Measurements from ENCODE around the gene FRAT1. TPM values are rescaled to one million over a fixed set of nuclear protein-coding genes. Genes with fewer than 3 reads are reported as not detected.
"Not testable (repeated sequence)": the region's sequence is repeated elsewhere in the genome, so short reads cannot be mapped to it uniquely, and the experiment has no call there.

The FRAT1 gene
- polyA plus RNA-seq, 1 of the 3 experiments (the other 2 are of a cell fraction) = 1.8 TPM

DNA sequence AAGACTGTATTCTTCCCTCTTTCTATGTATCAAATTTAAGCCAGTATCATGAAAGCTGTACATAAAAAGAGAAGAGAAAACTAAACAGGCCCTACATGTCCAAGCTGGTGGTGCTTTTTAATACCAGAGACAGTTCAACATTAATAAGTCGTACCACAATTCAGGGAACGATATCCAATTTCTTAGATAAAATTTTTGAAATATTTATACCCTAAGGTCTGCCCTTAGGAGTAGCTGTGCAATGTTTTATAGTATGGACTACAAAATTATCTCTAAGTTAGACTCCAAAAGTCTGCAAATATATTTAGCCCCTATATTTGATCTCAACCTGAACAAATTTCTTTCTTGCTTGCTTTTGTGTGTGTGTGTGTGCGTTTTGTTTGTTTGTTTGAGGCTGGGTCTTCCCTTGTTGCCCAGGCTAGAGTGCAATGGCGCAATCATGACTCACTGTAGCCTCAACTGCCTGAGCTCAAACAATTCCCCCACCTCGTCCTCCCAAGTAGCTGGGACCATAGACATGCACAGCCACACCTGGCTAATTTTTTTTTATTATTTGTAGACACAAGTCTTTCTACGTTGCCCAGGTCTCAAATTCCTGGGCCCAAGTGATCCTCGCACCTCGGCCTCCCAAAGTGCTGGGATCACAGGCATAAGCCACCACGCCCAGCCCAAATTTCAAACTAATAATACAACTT, 39.8 kb upstream of the FRAT1 start:
- POLR2A ChIA-PET = interaction anchor here (0.6 to 1.9 kb wide), 3 partner anchors 13 to 121 kb away, joined by 3 to 6 read pairs (median 3); partner anchors contain the start of genes ARHGAP19 and FRAT2

DNA sequence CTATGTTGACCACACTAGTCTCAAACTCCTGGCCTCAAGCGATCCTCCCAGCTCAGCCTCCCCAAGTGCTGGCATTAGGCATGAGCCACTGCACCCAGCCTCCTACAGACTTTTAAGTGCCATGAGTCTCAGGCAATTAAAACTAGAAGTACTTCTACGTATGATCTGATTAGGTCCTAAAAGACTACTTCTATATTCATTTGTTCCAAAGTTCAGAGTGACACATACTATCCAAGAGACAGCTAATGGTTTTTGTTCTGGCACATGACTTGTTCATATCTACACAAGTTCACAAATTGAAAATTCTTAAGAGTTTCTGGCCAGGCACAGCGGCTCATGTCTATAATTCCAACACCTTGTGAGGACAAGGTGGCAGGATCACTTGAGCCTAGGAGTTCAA, 38.3 kb upstream of the FRAT1 start:
- Histone ChIP-seq H3K79me2 (ENCODE audit: insufficient read depth) (peaks cover 29% of the 10 kb centered on the region; the same call in 1 of the 2 replicates), H4K20me1 (ENCODE audit: insufficient read depth) (peaks cover 5% of the 10 kb centered on the region; the same call in 1 of the 2 replicates), H3K9ac (no peak overlapping the region), H3F3A (replicated peaks; ENCODE audit: insufficient read depth) (peaks cover 19% of the 10 kb centered on the region), H3K4me1 (ENCODE audit: control insufficient read depth in 1 of 2, insufficient read depth in 2 of 2, low read depth in 1 of 2, low read length in 1 of 2) (peaks cover 0 to 18% of the 10 kb centered on the region in 2 experiments), H3K27ac (ENCODE audit: low read depth in 2 of 2, low read length in 1 of 2) (no peak overlapping the region), H3K9me3 (no peaks in the 10 kb centered on the region), H3K36me3 (replicated peaks in 1 of 2; ENCODE audit: control insufficient read depth in 1 of 2, insufficient read depth in 2 of 2, low read length in 1 of 2) (no peaks in the 10 kb centered on the region), H3K4me2 (no peak overlapping the region), H3K9me2 (no peaks in the 10 kb centered on the region), H3K27me3 (ENCODE audit: insufficient read depth) (no peaks in the 10 kb centered on the region), H3K4me3 (ENCODE audit: low read depth in 2 of 2, low read length in 1 of 2) (no peak overlapping the region), H2AFZ (ENCODE audit: low read depth) (no peak overlapping the region)
- no peak for DNase-seq
- no peak for TF ChIP-seq GABPA (IDR thresholded peaks at IDR 0.05; ENCODE audit: low read depth)
- TF ChIP-seq TEAD4 (IDR thresholded peaks at IDR 0.05; ENCODE audit: borderline replicate concordance, insufficient read depth) = no peak
- WGBS (ENCODE audit: low lambda C conversion rate) = 91% methylated on average over 3 of the region's 3 CpGs
- ChIA-PET POLR2A (no interaction called here), CTCF (interaction anchor here (1.1 kb wide), 1 partner anchor 70 kb away, joined by 6 read pairs; no protein-coding TSS in a partner anchor)

More for the DNA sequence above, 39.8 kb upstream of the FRAT1 start:
- no peaks in the 10 kb centered on the region for H3K27me3 ChIP-seq (ENCODE audit: insufficient read depth)
- no peak overlapping the region for H3K4me3 ChIP-seq (ENCODE audit: low read depth in 2 of 2, low read length in 1 of 2)
- H3K9me3 ChIP-seq = no peaks in the 10 kb centered on the region
- peak overlapping the region; percentile 65; the same call in 1 of the 2 replicates for H3K4me2 ChIP-seq
- H2AFZ ChIP-seq (ENCODE audit: low read depth) = no peak overlapping the region
- H3K9ac ChIP-seq = peak overlapping the region; percentile 17; the same call in 1 of the 2 replicates
- TF ChIP-seq, protein P1, sequence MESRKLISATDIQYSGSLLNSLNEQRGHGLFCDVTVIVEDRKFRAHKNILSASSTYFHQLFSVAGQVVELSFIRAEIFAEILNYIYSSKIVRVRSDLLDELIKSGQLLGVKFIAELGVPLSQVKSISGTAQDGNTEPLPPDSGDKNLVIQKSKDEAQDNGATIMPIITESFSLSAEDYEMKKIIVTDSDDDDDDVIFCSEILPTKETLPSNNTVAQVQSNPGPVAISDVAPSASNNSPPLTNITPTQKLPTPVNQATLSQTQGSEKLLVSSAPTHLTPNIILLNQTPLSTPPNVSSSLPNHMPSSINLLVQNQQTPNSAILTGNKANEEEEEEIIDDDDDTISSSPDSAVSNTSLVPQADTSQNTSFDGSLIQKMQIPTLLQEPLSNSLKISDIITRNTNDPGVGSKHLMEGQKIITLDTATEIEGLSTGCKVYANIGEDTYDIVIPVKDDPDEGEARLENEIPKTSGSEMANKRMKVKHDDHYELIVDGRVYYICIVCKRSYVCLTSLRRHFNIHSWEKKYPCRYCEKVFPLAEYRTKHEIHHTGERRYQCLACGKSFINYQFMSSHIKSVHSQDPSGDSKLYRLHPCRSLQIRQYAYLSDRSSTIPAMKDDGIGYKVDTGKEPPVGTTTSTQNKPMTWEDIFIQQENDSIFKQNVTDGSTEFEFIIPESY (IDR thresholded peaks at IDR 0.05; ENCODE audit: borderline replicate concordance, low read depth) = 0 out of 2 replicates have a peak, but pooled peaks have one; percentile 2
- TF ChIP-seq RXRA (IDR thresholded peaks at IDR 0.05; ENCODE audit: borderline replicate concordance, low read depth) (no peak), CHD2 (IDR thresholded peaks at IDR 0.05; ENCODE audit: low read length, partially characterized antibody) (no peak)
- H3F3A ChIP-seq (replicated peaks; ENCODE audit: insufficient read depth) = peaks cover 19% of the 10 kb centered on the region
- H3K27ac ChIP-seq (ENCODE audit: low read depth in 2 of 2, low read length in 1 of 2) = peak overlapping the region; percentile 78 to 84
- peaks cover 0 to 18% of the 10 kb centered on the region in 2 experiments for H3K4me1 ChIP-seq (ENCODE audit: control insufficient read depth in 1 of 2, insufficient read depth in 2 of 2, low read depth in 1 of 2, low read length in 1 of 2)
- peaks cover 5% of the 10 kb centered on the region; the same call in 1 of the 2 replicates for H4K20me1 ChIP-seq (ENCODE audit: insufficient read depth)
- peaks cover 30% of the 10 kb centered on the region for H3K79me2 ChIP-seq (ENCODE audit: insufficient read depth)
- H3K9me2 ChIP-seq = no peaks in the 10 kb centered on the region
- CTCF ChIA-PET = interaction anchor here (0.7 to 2.7 kb wide), 34 partner anchors 8 to 859 kb away, joined by 3 to 57 read pairs (median 6); partner anchors contain the start of genes ARHGAP19, FRAT1 and FRAT2
- DNase-seq = no peak
- 56% methylated on average over 9 of the region's 9 CpGs for WGBS (ENCODE audit: low lambda C conversion rate)
- no peaks in the 10 kb centered on the region for H3K36me3 ChIP-seq (replicated peaks in 1 of 2; ENCODE audit: control insufficient read depth in 1 of 2, insufficient read depth in 2 of 2, low read length in 1 of 2)

DNA sequence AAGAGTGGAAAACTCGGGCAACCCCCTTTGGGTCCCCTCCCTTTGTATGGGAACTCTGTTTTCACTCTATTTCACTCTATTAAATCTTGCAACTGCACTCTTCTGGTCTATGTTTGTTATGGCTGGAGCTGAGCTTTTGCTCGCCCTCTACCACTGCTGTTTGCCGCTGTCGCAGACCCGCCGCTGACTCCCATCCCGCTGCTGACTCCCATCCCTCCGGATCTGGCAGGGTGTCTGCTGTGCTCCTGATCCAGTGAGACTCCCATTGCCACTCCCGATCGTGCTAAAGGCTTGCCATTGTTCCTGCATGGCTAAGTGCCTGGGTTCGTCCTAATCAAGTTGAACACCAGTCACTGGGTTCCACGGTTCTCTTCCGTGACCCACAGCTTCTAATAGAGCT, 29.0 kb upstream of the FRAT1 start:
- H3K27ac ChIP-seq (ENCODE audit: low read depth in 2 of 2, low read length in 1 of 2); H3K4me3 ChIP-seq (ENCODE audit: low read depth in 2 of 2, low read length in 1 of 2); DNase-seq; H3K9me3 ChIP-seq; H3K9me2 ChIP-seq; H3K9ac ChIP-seq; H3K27me3 ChIP-seq (ENCODE audit: insufficient read depth); H2AFZ ChIP-seq (ENCODE audit: low read depth); H3K4me1 ChIP-seq (ENCODE audit: control insufficient read depth in 1 of 2, insufficient read depth in 2 of 2, low read depth in 1 of 2, low read length in 1 of 2); H3K36me3 ChIP-seq (replicated peaks in 1 of 2; ENCODE audit: control insufficient read depth in 1 of 2, insufficient read depth in 2 of 2, low read length in 1 of 2); H4K20me1 ChIP-seq (ENCODE audit: insufficient read depth); POLR2A ChIA-PET; H3K4me2 ChIP-seq: not testable (repeated sequence)
- WGBS (ENCODE audit: low lambda C conversion rate) = 97% methylated on average over 13 of the region's 13 CpGs
- Histone ChIP-seq H3F3A (replicated peaks; ENCODE audit: insufficient read depth) (peaks cover 15% of the 10 kb centered on the region), H3K79me2 (ENCODE audit: insufficient read depth) (peaks cover 51% of the 10 kb centered on the region)
- CTCF ChIA-PET = interaction anchor here (3.4 kb wide), 1 partner anchor 11 kb away, joined by 27 read pairs; no protein-coding TSS in a partner anchor

DNA sequence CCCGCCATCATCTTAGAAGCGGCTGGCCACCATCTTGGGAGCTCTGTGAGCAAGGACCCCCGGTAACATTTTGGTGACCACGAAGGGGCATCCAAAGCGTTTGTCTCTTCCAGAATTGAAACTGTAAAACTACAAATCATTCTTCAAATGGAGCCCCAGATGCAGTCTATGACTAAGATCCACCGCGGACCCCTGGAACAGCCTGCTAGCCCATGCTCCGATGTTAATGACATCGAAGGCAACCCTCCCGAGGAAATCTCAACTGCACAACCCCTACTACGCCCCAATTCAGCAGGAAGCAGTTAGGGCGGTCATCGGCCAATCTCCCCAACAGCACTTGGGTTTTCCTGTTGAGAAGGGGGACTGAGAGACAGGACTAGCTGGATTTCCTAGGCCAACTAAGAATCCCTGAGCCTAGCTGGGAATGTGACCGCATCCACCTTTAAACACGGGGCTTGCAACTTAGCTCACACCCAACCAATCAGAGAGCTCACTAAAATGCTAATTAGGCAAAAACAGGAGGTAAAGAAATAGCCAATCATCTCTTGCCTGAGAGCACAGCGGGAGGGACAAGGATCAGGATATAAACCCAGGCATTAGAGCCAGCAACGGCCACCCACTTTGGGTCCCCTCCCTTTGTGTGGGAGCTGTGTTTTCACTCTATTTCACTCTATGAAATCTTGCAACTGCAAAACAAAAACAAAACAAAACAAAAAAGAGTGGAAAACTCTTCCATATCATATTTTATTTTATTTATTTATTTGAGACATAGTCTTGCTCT, 28.3 kb upstream of the FRAT1 start:
- not testable (repeated sequence) for H3K9ac ChIP-seq; H4K20me1 ChIP-seq (ENCODE audit: insufficient read depth); H3K36me3 ChIP-seq (replicated peaks in 1 of 2; ENCODE audit: control insufficient read depth in 1 of 2, insufficient read depth in 2 of 2, low read length in 1 of 2); H3K4me1 ChIP-seq (ENCODE audit: control insufficient read depth in 1 of 2, insufficient read depth in 2 of 2, low read depth in 1 of 2, low read length in 1 of 2); H3K9me2 ChIP-seq; H3K27me3 ChIP-seq (ENCODE audit: insufficient read depth); DNase-seq; H3K9me3 ChIP-seq
- H3F3A ChIP-seq (replicated peaks; ENCODE audit: insufficient read depth) = peaks cover 15% of the 10 kb centered on the region
- CTCF ChIA-PET = interaction anchor here (0.6 to 3.4 kb wide), 4 partner anchors 12 to 29 kb away, joined by 3 to 27 read pairs (median 7); partner anchors contain the start of gene FRAT1
- H3K79me2 ChIP-seq (ENCODE audit: insufficient read depth) = peaks cover 51% of the 10 kb centered on the region
- POLR2A ChIA-PET = interaction anchor here (1.1 kb wide), 1 partner anchor 110 kb away, joined by 6 read pairs; the partner anchor contains the start of gene RRP12
- 96% methylated on average over 15 of the region's 17 CpGs for WGBS (ENCODE audit: low lambda C conversion rate)
- H3K4me2 ChIP-seq = peak overlapping the region; percentile 75
- H3K4me3 ChIP-seq (ENCODE audit: low read depth in 2 of 2, low read length in 1 of 2) = peak overlapping the region in 1 of 2 experiments; percentile 86; a peak in 3 of 4 replicates
- 0 out of 2 replicates have a peak overlapping the region, but pooled peaks have one; percentile 94 for H2AFZ ChIP-seq (ENCODE audit: low read depth)
- peak overlapping the region in 1 of 2 experiments; percentile 97; a peak in 2 of 4 replicates for H3K27ac ChIP-seq (ENCODE audit: low read depth in 2 of 2, low read length in 1 of 2)

Measured in SK-N-SH (cell line).